Loucy (cell line): ENCODE measurements around the gene RPL10.

ENCODE experiments used
- H2AFZ ChIP-seq: fragments of 200-600 bp; sonication (generic); 2 replicates; pipeline ENCODE4 v1.6.0; 2016; ENCODE audit warnings: antibody characterized with exemption, mild to moderate bottlenecking, low read length, moderate library complexity
- H3F3A ChIP-seq: fragments of 200-600 bp; 2 replicates; pipeline ENCODE4 v1.6.0; 2016; ENCODE audit warnings: antibody characterized with exemption, low read depth, mild to moderate bottlenecking
- H3K27me3 ChIP-seq: fragments of 200-600 bp; sonication (generic); 2 replicates; pipeline ENCODE4 v1.6.1; 2014; ENCODE audit warnings: low read length, mild to moderate bottlenecking; ENCODE audit not compliant: insufficient read depth, poor library complexity, severe bottlenecking
- H3K36me3 ChIP-seq: fragments of 200-600 bp; sonication (generic); 2 replicates; pipeline ENCODE4 v1.6.1; 2016; ENCODE audit warnings: low read length; ENCODE audit not compliant: insufficient read depth
- H3K4me1 ChIP-seq: fragments of 200-600 bp; sonication (generic); 2 replicates; pipeline ENCODE4 v1.5.1; 2014; ENCODE audit warnings: low read length, mild to moderate bottlenecking; ENCODE audit not compliant: insufficient read depth, poor library complexity, severe bottlenecking
- H3K4me2 ChIP-seq: fragments of 200-600 bp; sonication (generic); 2 replicates; pipeline ENCODE4 v1.6.0; 2014; ENCODE audit warnings: antibody characterized with exemption, low read length, low read depth, mild to moderate bottlenecking; ENCODE audit not compliant: poor library complexity, severe bottlenecking
- H3K4me3 ChIP-seq: fragments of 200-600 bp; sonication (generic); 2 replicates; pipeline ENCODE4 v1.5.1; 2014; ENCODE audit warnings: low read length, mild to moderate bottlenecking, mixed read lengths; ENCODE audit not compliant: poor library complexity, severe bottlenecking
- H3K79me2 ChIP-seq: fragments of 200-600 bp; sonication (generic); 2 replicates; pipeline ENCODE4 v1.6.1; 2014; ENCODE audit warnings: low read length; ENCODE audit not compliant: insufficient read depth
- H3K9ac ChIP-seq: fragments of 200-600 bp; sonication (generic); 2 replicates; pipeline ENCODE4 v1.6.0; 2014; ENCODE audit warnings: mild to moderate bottlenecking, low read depth, low read length, moderate library complexity; ENCODE audit not compliant: poor library complexity, severe bottlenecking
- H3K9me2 ChIP-seq: fragments of 200-600 bp; sonication (generic); replicated peaks from 2 replicates; pipeline ENCODE4 v1.6.1; 2016; ENCODE audit warnings: low read depth, low read length, mixed read lengths
- H3K9me3 ChIP-seq: fragments of 200-600 bp; sonication (generic); 2 replicates; pipeline ENCODE4 v1.6.1; 2014; ENCODE audit warnings: mild to moderate bottlenecking, antibody characterized with exemption, low read length, low read depth; ENCODE audit not compliant: insufficient read depth
- H4K20me1 ChIP-seq: fragments of 200-600 bp; sonication (generic); 2 replicates; pipeline ENCODE4 v1.6.0; 2014; ENCODE audit warnings: antibody characterized with exemption, low read length, mild to moderate bottlenecking; ENCODE audit not compliant: insufficient read depth, poor library complexity, severe bottlenecking
- CTCF ChIP-seq: fragments of 200-600 bp; sonication (generic); conservative IDR thresholded peaks from 2 replicates; pipeline ENCODE4 v1.5.1; 2014; ENCODE audit warnings: mild to moderate bottlenecking, antibody characterized with exemption, low read length
- EZH2phosphoT487 ChIP-seq: fragments of 200-600 bp; IDR thresholded peaks from 2 replicates; pipeline ENCODE4 v1.6.1; 2018; ENCODE audit warnings: antibody characterized with exemption, mild to moderate bottlenecking, moderate library complexity, borderline replicate concordance

Gene RPL10

GRCh38 chrX:154358829-154359228 lies 39.3 kb upstream of the RPL10 start:
- H3K9me2 ChIP-seq = no peaks in the 10 kb centered on the region
- H3K4me2 ChIP-seq = no peak overlapping the region
- H3K27me3 ChIP-seq = no peaks in the 10 kb centered on the region
- H3K36me3 ChIP-seq = peaks cover 85% of the 10 kb centered on the region; the same call in 1 of the 2 replicates
- no peaks in the 10 kb centered on the region for H3K9me3 ChIP-seq
- no peaks in the 10 kb centered on the region for H3F3A ChIP-seq
- TF ChIP-seq EZH2phosphoT487 (no peak), CTCF (no peak)
- no peaks in the 10 kb centered on the region for H3K4me1 ChIP-seq
- no peak overlapping the region for H2AFZ ChIP-seq
- H3K9ac ChIP-seq = no peak overlapping the region
- H4K20me1 ChIP-seq = peaks cover 10% of the 10 kb centered on the region
- peaks cover 16% of the 10 kb centered on the region; the same call in 1 of the 2 replicates for H3K79me2 ChIP-seq
- no peak overlapping the region for H3K4me3 ChIP-seq

GRCh38 chrX:154359362-154360154 lies 38.6 kb upstream of the RPL10 start:
- H3K79me2 ChIP-seq = peaks cover 21% of the 10 kb centered on the region; the same call in 1 of the 2 replicates
- H3K4me2 ChIP-seq = no peak overlapping the region
- no peaks in the 10 kb centered on the region for H3K9me3 ChIP-seq
- H3K4me1 ChIP-seq = no peaks in the 10 kb centered on the region
- no peaks in the 10 kb centered on the region for H3K9me2 ChIP-seq
- H3K36me3 ChIP-seq = peaks cover 85% of the 10 kb centered on the region; the same call in 1 of the 2 replicates
- no peaks in the 10 kb centered on the region for H3F3A ChIP-seq
- no peak overlapping the region for H3K4me3 ChIP-seq
- TF ChIP-seq EZH2phosphoT487 (no peak), CTCF (no peak)
- no peak overlapping the region for H2AFZ ChIP-seq
- no peak overlapping the region for H3K9ac ChIP-seq
- peaks cover 12% of the 10 kb centered on the region for H4K20me1 ChIP-seq
- no peaks in the 10 kb centered on the region for H3K27me3 ChIP-seq

- Histone ChIP-seq H3K79me2 (peaks cover 23% of the 10 kb centered on the region; the same call in 1 of the 2 replicates), H3K4me3 (no peak overlapping the region), H3K4me2 (no peak overlapping the region), H3K27me3 (no peaks in the 10 kb centered on the region), H3F3A (no peaks in the 10 kb centered on the region), H3K9me2 (no peaks in the 10 kb centered on the region), H2AFZ (no peak overlapping the region), H3K4me1 (no peaks in the 10 kb centered on the region), H3K9ac (no peak overlapping the region), H4K20me1 (peaks cover 18% of the 10 kb centered on the region), H3K9me3 (no peaks in the 10 kb centered on the region), H3K36me3 (peaks cover 87% of the 10 kb centered on the region; the same call in 1 of the 2 replicates)
- TF ChIP-seq CTCF (no peak), EZH2phosphoT487 (no peak)
Observed at GRCh38 chrX:154360155-154360713, 37.9 kb upstream of the RPL10 start.
